ENCODE data around the gene CYP4F8.
"Not testable (repeated sequence)": the region's sequence is repeated elsewhere in the genome, so short reads cannot be mapped to it uniquely, and the experiment has no call there.

CYP4F8 gene

GRCh38 chr19:15644816-15645215 is 29.8 kb downstream of the CYP4F8 start:
- no CpG with 5 or more reads among the region's 3 CpGs for WGBS, 2 donors (ENCODE audit: extremely low coverage in 2 of 2, insufficient read length in 2 of 2, insufficient replicate concordance in 1 of 2)
- no peak overlapping the region for H2AK5ac ChIP-seq (ENCODE audit: low read depth, low read length)

GRCh38 chr19:15649526-15649925 is 34.5 kb downstream of the CYP4F8 start:
- Histone ChIP-seq H3K9me3 (replicated peaks in 1 of 2; ENCODE audit: control insufficient read depth in 2 of 2, insufficient read depth in 1 of 2, low read depth in 1 of 2, low read length in 2 of 2) (peaks cover 0 to 42% of the 10 kb centered on the region in 2 donors), H3K4me2 (ENCODE audit: insufficient read depth, low read length, poor library complexity, severe bottlenecking) (no peak overlapping the region), H3K14ac (ENCODE audit: low read length) (no peak overlapping the region), H3K27me3 (ENCODE audit: control insufficient read depth in 3 of 3, insufficient read depth in 3 of 3, low read depth in 1 of 3, low read length in 3 of 3) (no peaks in the 10 kb centered on the region), H4K91ac (ENCODE audit: low read depth, low read length, poor library complexity) (no peak overlapping the region), H3K9ac (ENCODE audit: low read depth, low read length, poor library complexity) (no peak overlapping the region), H2BK120ac (ENCODE audit: low read depth, low read length) (no peak overlapping the region), H3K4me1 (ENCODE audit: control insufficient read depth in 2 of 2, insufficient read depth in 1 of 2, low read depth in 1 of 2, low read length in 2 of 2) (no peaks in the 10 kb centered on the region), H3K4me3 (ENCODE audit: low read length in 2 of 2) (no peak overlapping the region), H3K36me3 (replicated peaks in 1 of 2; ENCODE audit: control insufficient read depth in 2 of 2, insufficient read depth in 2 of 2, low read length in 2 of 2) (no peaks in the 10 kb centered on the region), H2BK15ac (ENCODE audit: low read length) (no peak overlapping the region), H3K4ac (ENCODE audit: low read length) (no peak overlapping the region), H3K23ac (ENCODE audit: low read depth, low read length, poor library complexity) (no peak overlapping the region), H2BK12ac (ENCODE audit: low read length) (no peak overlapping the region), H3K18ac (ENCODE audit: low read length) (no peak overlapping the region), H2AFZ (ENCODE audit: low read length) (no peak overlapping the region), H4K8ac (ENCODE audit: low read depth, low read length) (no peak overlapping the region), H3K27ac (replicated peaks; ENCODE audit: low read length) (no peak overlapping the region), H2AK5ac (ENCODE audit: low read depth, low read length) (no peak overlapping the region), H3K79me1 (ENCODE audit: low read depth, low read length) (no peaks in the 10 kb centered on the region), H2BK5ac (ENCODE audit: low read length) (no peak overlapping the region)
- WGBS, 2 donors (ENCODE audit: extremely low coverage in 2 of 2, insufficient read length in 2 of 2, insufficient replicate concordance in 1 of 2): no CpG with 5 or more reads among the region's 2 CpGs
- DNase-seq (ENCODE audit: low spot score): no peak

More at GRCh38 chr19:15644816-15645215, 29.8 kb downstream of the CYP4F8 start:
- no peak overlapping the region for H3K4ac ChIP-seq (ENCODE audit: low read length)
- no peak for DNase-seq (ENCODE audit: low spot score)
- no peak overlapping the region for H3K4me2 ChIP-seq (ENCODE audit: insufficient read depth, low read length, poor library complexity, severe bottlenecking)
- no peaks in the 10 kb centered on the region for H3K27me3 ChIP-seq (ENCODE audit: control insufficient read depth in 3 of 3, insufficient read depth in 3 of 3, low read depth in 1 of 3, low read length in 3 of 3)
- H2BK12ac ChIP-seq (ENCODE audit: low read length): no peak overlapping the region
- no peak overlapping the region for H3K9ac ChIP-seq (ENCODE audit: low read depth, low read length, poor library complexity)
- no peak overlapping the region for H4K91ac ChIP-seq (ENCODE audit: low read depth, low read length, poor library complexity)
- H3K79me1 ChIP-seq (ENCODE audit: low read depth, low read length): no peaks in the 10 kb centered on the region
- no peaks in the 10 kb centered on the region for H3K36me3 ChIP-seq (replicated peaks in 1 of 2; ENCODE audit: control insufficient read depth in 2 of 2, insufficient read depth in 2 of 2, low read length in 2 of 2)
- no peak overlapping the region for H2AFZ ChIP-seq (ENCODE audit: low read length)
- no peak overlapping the region for H3K23ac ChIP-seq (ENCODE audit: low read depth, low read length, poor library complexity)
- H2BK15ac ChIP-seq (ENCODE audit: low read length): no peak overlapping the region
- H4K8ac ChIP-seq (ENCODE audit: low read depth, low read length): no peak overlapping the region
- no peaks in the 10 kb centered on the region for H3K4me1 ChIP-seq (ENCODE audit: control insufficient read depth in 2 of 2, insufficient read depth in 1 of 2, low read depth in 1 of 2, low read length in 2 of 2)
- no peak overlapping the region for H3K4me3 ChIP-seq (ENCODE audit: low read length in 2 of 2)
- H3K9me3 ChIP-seq (replicated peaks in 1 of 2; ENCODE audit: control insufficient read depth in 2 of 2, insufficient read depth in 1 of 2, low read depth in 1 of 2, low read length in 2 of 2): peaks cover 0 to 58% of the 10 kb centered on the region in 2 donors
- no peak overlapping the region for H3K27ac ChIP-seq (replicated peaks; ENCODE audit: low read length)
- H2BK5ac ChIP-seq (ENCODE audit: low read length): no peak overlapping the region
- H3K18ac ChIP-seq (ENCODE audit: low read length): no peak overlapping the region
- no peak overlapping the region for H2BK120ac ChIP-seq (ENCODE audit: low read depth, low read length)
- H3K14ac ChIP-seq (ENCODE audit: low read length): no peak overlapping the region

GRCh38 chr19:15650123-15650522 is 35.1 kb downstream of the CYP4F8 start:
- H3K79me1 ChIP-seq (ENCODE audit: low read depth, low read length); H2AFZ ChIP-seq (ENCODE audit: low read length); H4K8ac ChIP-seq (ENCODE audit: low read depth, low read length); H3K27ac ChIP-seq (replicated peaks; ENCODE audit: low read length); DNase-seq (ENCODE audit: low spot score); H2AK5ac ChIP-seq (ENCODE audit: low read depth, low read length); H4K91ac ChIP-seq (ENCODE audit: low read depth, low read length, poor library complexity); H3K4me1 ChIP-seq (ENCODE audit: control insufficient read depth in 2 of 2, insufficient read depth in 1 of 2, low read depth in 1 of 2, low read length in 2 of 2); H3K14ac ChIP-seq (ENCODE audit: low read length); H2BK15ac ChIP-seq (ENCODE audit: low read length); H3K9ac ChIP-seq (ENCODE audit: low read depth, low read length, poor library complexity); H3K4me3 ChIP-seq (ENCODE audit: low read length in 2 of 2); H2BK5ac ChIP-seq (ENCODE audit: low read length); H3K27me3 ChIP-seq (ENCODE audit: control insufficient read depth in 3 of 3, insufficient read depth in 3 of 3, low read depth in 1 of 3, low read length in 3 of 3); H3K4me2 ChIP-seq (ENCODE audit: insufficient read depth, low read length, poor library complexity, severe bottlenecking); H3K18ac ChIP-seq (ENCODE audit: low read length); H2BK12ac ChIP-seq (ENCODE audit: low read length); H2BK120ac ChIP-seq (ENCODE audit: low read depth, low read length); H3K4ac ChIP-seq (ENCODE audit: low read length); H3K36me3 ChIP-seq (replicated peaks in 1 of 2; ENCODE audit: control insufficient read depth in 2 of 2, insufficient read depth in 2 of 2, low read length in 2 of 2); H3K23ac ChIP-seq (ENCODE audit: low read depth, low read length, poor library complexity): not testable (repeated sequence)
- H3K9me3 ChIP-seq (replicated peaks in 1 of 2; ENCODE audit: control insufficient read depth in 2 of 2, insufficient read depth in 1 of 2, low read depth in 1 of 2, low read length in 2 of 2): peaks cover 0 to 36% of the 10 kb centered on the region in 2 donors

GRCh38 chr19:15651791-15652190 is 36.8 kb downstream of the CYP4F8 start:
- peaks cover 0 to 25% of the 10 kb centered on the region in 2 donors for H3K9me3 ChIP-seq (replicated peaks in 1 of 2; ENCODE audit: control insufficient read depth in 2 of 2, insufficient read depth in 1 of 2, low read depth in 1 of 2, low read length in 2 of 2)
- H3K36me3 ChIP-seq (replicated peaks in 1 of 2; ENCODE audit: control insufficient read depth in 2 of 2, insufficient read depth in 2 of 2, low read length in 2 of 2): no peaks in the 10 kb centered on the region
- no peak overlapping the region for H2BK12ac ChIP-seq (ENCODE audit: low read length)
- H3K9ac ChIP-seq (ENCODE audit: low read depth, low read length, poor library complexity): no peak overlapping the region
- no peak overlapping the region for H3K18ac ChIP-seq (ENCODE audit: low read length)
- H2BK5ac ChIP-seq (ENCODE audit: low read length): no peak overlapping the region
- no peak overlapping the region for H3K4me2 ChIP-seq (ENCODE audit: insufficient read depth, low read length, poor library complexity, severe bottlenecking)
- H3K4me1 ChIP-seq (ENCODE audit: control insufficient read depth in 2 of 2, insufficient read depth in 1 of 2, low read depth in 1 of 2, low read length in 2 of 2): no peaks in the 10 kb centered on the region
- H4K8ac ChIP-seq (ENCODE audit: low read depth, low read length): no peak overlapping the region
- no peak overlapping the region for H2AFZ ChIP-seq (ENCODE audit: low read length)
- DNase-seq (ENCODE audit: low spot score): no peak
- H3K79me1 ChIP-seq (ENCODE audit: low read depth, low read length): no peaks in the 10 kb centered on the region
- H2BK120ac ChIP-seq (ENCODE audit: low read depth, low read length): no peak overlapping the region
- no peak overlapping the region for H2AK5ac ChIP-seq (ENCODE audit: low read depth, low read length)
- H3K27ac ChIP-seq (replicated peaks; ENCODE audit: low read length): no peak overlapping the region
- H3K27me3 ChIP-seq (ENCODE audit: control insufficient read depth in 3 of 3, insufficient read depth in 3 of 3, low read depth in 1 of 3, low read length in 3 of 3): no peaks in the 10 kb centered on the region
- no peak overlapping the region for H2BK15ac ChIP-seq (ENCODE audit: low read length)
- no peak overlapping the region for H3K4ac ChIP-seq (ENCODE audit: low read length)
- no peak overlapping the region for H3K23ac ChIP-seq (ENCODE audit: low read depth, low read length, poor library complexity)
- WGBS, 2 donors (ENCODE audit: extremely low coverage in 2 of 2, insufficient read length in 2 of 2, insufficient replicate concordance in 1 of 2): no CpG with 5 or more reads among the region's 3 CpGs
- H3K14ac ChIP-seq (ENCODE audit: low read length): no peak overlapping the region
- no peak overlapping the region for H3K4me3 ChIP-seq (ENCODE audit: low read length in 2 of 2)
- no peak overlapping the region for H4K91ac ChIP-seq (ENCODE audit: low read depth, low read length, poor library complexity)
